ENCODE measurements around the gene NEGR1.
"Not testable (repeated sequence)": the region's sequence is repeated elsewhere in the genome, so short reads cannot be mapped to it uniquely, and the experiment has no call there.

Gene NEGR1

GRCh38 chr1:71921204-71921603 is 361.1 kb downstream of the NEGR1 start:
- DNase-seq = no peak

- no peak for DNase-seq
These were observed 361.8 kb downstream of the NEGR1 start for GRCh38 chr1:71920556-71920955.

GRCh38 chr1:71919811-71920509 is 362.4 kb downstream of the NEGR1 start:
- DNase-seq = no peak

GRCh38 chr1:71918630-71919029 is 363.7 kb downstream of the NEGR1 start:
- DNase-seq = no peak

- DNase-seq = no peak
These were observed 365.4 kb downstream of the NEGR1 start for GRCh38 chr1:71916894-71917293.

- no peak for DNase-seq
These were observed 367.7 kb downstream of the NEGR1 start for GRCh38 chr1:71914626-71915025.

- no peak for DNase-seq
These were observed 373.4 kb downstream of the NEGR1 start for GRCh38 chr1:71908871-71909390.

- DNase-seq = no peak
These were observed 374.0 kb downstream of the NEGR1 start for GRCh38 chr1:71908303-71908702.

GRCh38 chr1:71899881-71900280 is 382.5 kb downstream of the NEGR1 start:
- no peak for DNase-seq

GRCh38 chr1:71888166-71888565 is 394.2 kb downstream of the NEGR1 start:
- not testable (repeated sequence) for DNase-seq

GRCh38 chr1:71885171-71885570 is 397.2 kb downstream of the NEGR1 start:
- DNase-seq = no peak

GRCh38 chr1:71882637-71883036 is 399.7 kb downstream of the NEGR1 start:
- DNase-seq = no peak

- no peak for DNase-seq
These were observed 400.1 kb downstream of the NEGR1 start for GRCh38 chr1:71882226-71882625.

GRCh38 chr1:71881611-71882010 is 400.7 kb downstream of the NEGR1 start:
- DNase-seq = no peak

GRCh38 chr1:71869326-71869725 is 413.0 kb downstream of the NEGR1 start:
- no peak for DNase-seq

GRCh38 chr1:71862756-71863155 is 419.6 kb downstream of the NEGR1 start:
- DNase-seq = no peak

GRCh38 chr1:71861022-71861421 is 421.3 kb downstream of the NEGR1 start:
- DNase-seq = no peak

- DNase-seq = no peak
These were observed 422.5 kb downstream of the NEGR1 start for GRCh38 chr1:71859806-71860205.

GRCh38 chr1:71857862-71858261 is 424.5 kb downstream of the NEGR1 start:
- DNase-seq = no peak

- no peak for DNase-seq
These were observed 429.0 kb downstream of the NEGR1 start for GRCh38 chr1:71853360-71853759.

- DNase-seq = no peak
These were observed 431.4 kb downstream of the NEGR1 start for GRCh38 chr1:71850936-71851335.

- DNase-seq = no peak
These were observed 431.8 kb downstream of the NEGR1 start for GRCh38 chr1:71850515-71850914.

GRCh38 chr1:71843012-71843411 is 439.3 kb downstream of the NEGR1 start:
- DNase-seq = no peak

- no peak for DNase-seq
These were observed 442.5 kb downstream of the NEGR1 start for GRCh38 chr1:71839876-71840275.

- DNase-seq = no peak
These were observed 445.4 kb downstream of the NEGR1 start for GRCh38 chr1:71836904-71837303.
